Measurements from ENCODE around the gene PRDM12.
A peak's percentile ranks its signal among the peaks of the same experiment; 100 is the strongest.

The PRDM12 gene

GRCh38 chr9:130660683-130661450 is 3.5 kb upstream of the PRDM12 start:
- no peaks in the 10 kb centered on the region for H3K36me3 ChIP-seq (ENCODE audit: control insufficient read depth, low read length)
- H3K4me2 ChIP-seq (ENCODE audit: low read length), result no peak overlapping the region
- TF ChIP-seq CTCF (IDR thresholded peaks at IDR 0.05; ENCODE audit: low read depth, low read length, poor library complexity, severe bottlenecking) (no peak), EZH2phosphoT487 (IDR thresholded peaks at IDR 0.05; ENCODE audit: borderline replicate concordance, low read length) (no peak)
- no peak overlapping the region for H3K27ac ChIP-seq (ENCODE audit: low read depth, low read length)
- H3K9me2 ChIP-seq (replicated peaks; ENCODE audit: control insufficient read depth, low read length), result no peaks in the 10 kb centered on the region
- no peaks in the 10 kb centered on the region for H3F3A ChIP-seq (ENCODE audit: control insufficient read depth, insufficient read depth)
- no peak overlapping the region for H3K4me3 ChIP-seq (ENCODE audit: low read length)
- no peaks in the 10 kb centered on the region for H4K20me1 ChIP-seq (ENCODE audit: control insufficient read depth, insufficient read depth, low read depth, low read length)
- no peaks in the 10 kb centered on the region for H3K9me3 ChIP-seq (ENCODE audit: control insufficient read depth, insufficient read depth, low read length)
- H3K79me2 ChIP-seq (ENCODE audit: control insufficient read depth, low read length), result no peaks in the 10 kb centered on the region
- peaks cover 24% of the 10 kb centered on the region for H3K27me3 ChIP-seq (ENCODE audit: control insufficient read depth, low read length)
- no peaks in the 10 kb centered on the region for H3K4me1 ChIP-seq (ENCODE audit: control insufficient read depth, low read length)

GRCh38 chr9:130661451-130662098 is 2.8 kb upstream of the PRDM12 start:
- no peak overlapping the region for H3K27ac ChIP-seq (ENCODE audit: low read depth, low read length)
- H4K20me1 ChIP-seq (ENCODE audit: control insufficient read depth, insufficient read depth, low read depth, low read length), result no peaks in the 10 kb centered on the region
- H3K4me1 ChIP-seq (ENCODE audit: control insufficient read depth, low read length), result no peaks in the 10 kb centered on the region
- H3K36me3 ChIP-seq (ENCODE audit: control insufficient read depth, low read length), result no peaks in the 10 kb centered on the region
- H3K9me2 ChIP-seq (replicated peaks; ENCODE audit: control insufficient read depth, low read length), result no peaks in the 10 kb centered on the region
- no peak overlapping the region for H3K4me2 ChIP-seq (ENCODE audit: low read length)
- H3K9me3 ChIP-seq (ENCODE audit: control insufficient read depth, insufficient read depth, low read length), result no peaks in the 10 kb centered on the region
- TF ChIP-seq EZH2phosphoT487 (IDR thresholded peaks at IDR 0.05; ENCODE audit: borderline replicate concordance, low read length) (no peak), CTCF (IDR thresholded peaks at IDR 0.05; ENCODE audit: low read depth, low read length, poor library complexity, severe bottlenecking) (no peak)
- H3K27me3 ChIP-seq (ENCODE audit: control insufficient read depth, low read length), result peaks cover 27% of the 10 kb centered on the region
- H3K79me2 ChIP-seq (ENCODE audit: control insufficient read depth, low read length), result no peaks in the 10 kb centered on the region
- no peak overlapping the region for H3K4me3 ChIP-seq (ENCODE audit: low read length)
- H3F3A ChIP-seq (ENCODE audit: control insufficient read depth, insufficient read depth), result no peaks in the 10 kb centered on the region

GRCh38 chr9:130662099-130662969 is 2.1 kb upstream of the PRDM12 start:
- no peak overlapping the region for H3K27ac ChIP-seq (ENCODE audit: low read depth, low read length)
- H4K20me1 ChIP-seq (ENCODE audit: control insufficient read depth, insufficient read depth, low read depth, low read length), result no peaks in the 10 kb centered on the region
- peaks cover 27% of the 10 kb centered on the region for H3K27me3 ChIP-seq (ENCODE audit: control insufficient read depth, low read length)
- H3K9me2 ChIP-seq (replicated peaks; ENCODE audit: control insufficient read depth, low read length), result no peaks in the 10 kb centered on the region
- H3K4me2 ChIP-seq (ENCODE audit: low read length), result no peak overlapping the region
- TF ChIP-seq EZH2phosphoT487 (IDR thresholded peaks at IDR 0.05; ENCODE audit: borderline replicate concordance, low read length) (no peak), CTCF (IDR thresholded peaks at IDR 0.05; ENCODE audit: low read depth, low read length, poor library complexity, severe bottlenecking) (peak; percentile 39)
- H3F3A ChIP-seq (ENCODE audit: control insufficient read depth, insufficient read depth), result no peaks in the 10 kb centered on the region
- H3K79me2 ChIP-seq (ENCODE audit: control insufficient read depth, low read length), result no peaks in the 10 kb centered on the region
- H3K36me3 ChIP-seq (ENCODE audit: control insufficient read depth, low read length), result no peaks in the 10 kb centered on the region
- no peaks in the 10 kb centered on the region for H3K4me1 ChIP-seq (ENCODE audit: control insufficient read depth, low read length)
- H3K4me3 ChIP-seq (ENCODE audit: low read length), result no peak overlapping the region
- H3K9me3 ChIP-seq (ENCODE audit: control insufficient read depth, insufficient read depth, low read length), result no peaks in the 10 kb centered on the region

Data from DOHH2 (cell line).